HepG2 (cell line): Measurements from ENCODE around the gene ARHGEF37. TPM values are rescaled to one million over a fixed set of nuclear protein-coding genes. Genes with fewer than 3 reads are reported as not detected.

ENCODE experiments used
- ATAC-seq: fragments of 200-7000 bp; cut with Tn5 transposase; 3 replicates; pipeline ENCODE4 v1.9.1; 2020; ENCODE audit warnings: mild to moderate bottlenecking, moderate library complexity
- BruUV-seq: library from RNA; stranded (reverse); fragments of 400-500 nt; replicated peaks from 2 replicates; lab custom pipeline; 2021; lab: Mats Ljungman, UMichigan
- CTCF ChIA-PET: fragments of 300-600 bp; formaldehyde crosslinking; extraction: SDS; loops from one replicate; lab custom pipeline; 2021; ENCODE audit warnings: low total read pairs, inconsistent platforms, low intra/inter-chr PET ratio; lab: Yijun Ruan, JAX
- POLR2A ChIA-PET: fragments of 350-600 bp; sonication (Branson Sonifier 250); formaldehyde crosslinking; loops from one replicate; lab custom pipeline; 2020; ENCODE audit warnings: antibody characterized with exemption, inconsistent platforms; lab: Yijun Ruan, JAX
- DNase-seq: peaks from one replicate; pipeline ENCODE4 v3.0.0-alpha.2; 2015; ENCODE audit warnings: low spot score
- FAIRE-seq: peaks from 3 replicates; lab custom pipeline; 2011; peaks lifted over from hg19 to GRCh38; lab: Jason Lieb, UNC
- H2AFZ ChIP-seq: one replicate; pipeline ENCODE4 v1.6.1; 2011; ENCODE audit warnings: low read length, inconsistent platforms
- H3K27ac ChIP-seq: fragments of 300-600 bp; 3 replicates; pipeline ENCODE4 v1.8.0; 2011; ENCODE audit warnings: mixed run types, mild to moderate bottlenecking, mixed read lengths, low read length, inconsistent platforms; ENCODE audit not compliant: insufficient read depth; ENCODE audit errors: extremely low read length
- H3K27me3 ChIP-seq, 2 experiments: fragments of 200-600 bp in 1 of 2; 2 replicates in 1 of 2; 3 replicates in 1 of 2; pipeline versions ENCODE4 v1.6.0 to v1.8.0; 2011; ENCODE audit warnings: low read length in 2 of 2, mild to moderate bottlenecking in 2 of 2, moderate library complexity in 2 of 2, inconsistent platforms in 1 of 2; ENCODE audit not compliant: insufficient read depth in 2 of 2, control insufficient read depth in 1 of 2
- H3K36me3 ChIP-seq, 2 experiments: fragments of 200-600 bp in 1 of 2; replicated peaks in 1 of 2; 2 replicates in 1 of 2; 3 replicates in 1 of 2; pipeline versions ENCODE4 v1.5.1 to v1.8.0; 2011; ENCODE audit warnings: low read length in 2 of 2, inconsistent platforms in 1 of 2; ENCODE audit not compliant: insufficient read depth in 2 of 2, control insufficient read depth in 1 of 2
- H3K4me1 ChIP-seq: 2 replicates; pipeline ENCODE4 v1.5.1; 2012; ENCODE audit warnings: low read length, inconsistent platforms; ENCODE audit not compliant: insufficient read depth
- H3K4me2 ChIP-seq: 2 replicates; pipeline ENCODE4 v1.6.0; 2011; ENCODE audit warnings: low read depth, low read length, inconsistent platforms
- H3K4me3 ChIP-seq, 3 experiments: fragments of 200-600 bp in 1 of 3; sonication (generic), shearing (Covaris generic) in 1 of 3; replicated peaks in 1 of 3; 2 replicates each; pipeline ENCODE4 v1.5.1; 2011 to 2016; ENCODE audit warnings: low read length in 3 of 3, inconsistent platforms in 2 of 3, low read depth in 2 of 3, mild to moderate bottlenecking in 2 of 3, control low read depth in 1 of 3, mixed read lengths in 1 of 3; ENCODE audit not compliant: insufficient read depth in 1 of 3
- H3K79me2 ChIP-seq: one replicate; pipeline ENCODE4 v1.6.1; 2011; ENCODE audit warnings: low read length, inconsistent platforms; ENCODE audit not compliant: insufficient read depth
- H3K9ac ChIP-seq: 2 replicates; pipeline ENCODE4 v1.6.0; 2011; ENCODE audit warnings: mild to moderate bottlenecking, low read depth, low read length, inconsistent platforms; ENCODE audit not compliant: insufficient read depth
- H3K9me3 ChIP-seq: 2 replicates; pipeline ENCODE4 v1.5.1; 2012; ENCODE audit warnings: mild to moderate bottlenecking, low read length
- H4K20me1 ChIP-seq: 2 replicates; pipeline ENCODE4 v1.6.0; 2011; ENCODE audit warnings: inconsistent platforms, mild to moderate bottlenecking, low read length, moderate library complexity; ENCODE audit not compliant: insufficient read depth
- ARNTL ChIP-seq: sonication (generic); formaldehyde crosslinking; IDR thresholded peaks from 2 replicates; pipeline ENCODE4 v1.4.0; 2020; ENCODE audit warnings: mild to moderate bottlenecking, missing genetic modification reagents
- ATM ChIP-seq: fragments of 450-650 bp; IDR thresholded peaks from 2 replicates; pipeline ENCODE4 v1.7.1; 2017; ENCODE audit warnings: mild to moderate bottlenecking, borderline replicate concordance
- BCL6 ChIP-seq: IDR thresholded peaks from 2 replicates; pipeline ENCODE4 v1.6.1; 2016; ENCODE audit warnings: missing genetic modification reagents, missing compliant biosample characterization
- FOXC1 ChIP-seq: sonication (generic); formaldehyde crosslinking; IDR thresholded peaks from 2 replicates; pipeline ENCODE4 v1.8.0; 2022; ENCODE audit warnings: mild to moderate bottlenecking, missing genetic modification reagents, borderline replicate concordance
- HOXA7 ChIP-seq: sonication (generic); formaldehyde crosslinking; IDR thresholded peaks from 2 replicates; pipeline ENCODE4 v1.8.1; 2022; ENCODE audit warnings: mild to moderate bottlenecking, missing genetic modification reagents, moderate library complexity
- PAX8 ChIP-seq: sonication (generic); formaldehyde crosslinking; IDR thresholded peaks from 2 replicates; pipeline ENCODE4 v1.8.0; 2022; ENCODE audit warnings: mild to moderate bottlenecking, missing genetic modification reagents, borderline replicate concordance
- SMC3 ChIP-seq: IDR thresholded peaks from 2 replicates; pipeline ENCODE4 v1.6.1; 2011; ENCODE audit warnings: low read length, improper control_type of control experiment
- U2AF2 ChIP-seq: fragments of 200-400 bp; formaldehyde crosslinking; IDR thresholded peaks from 2 replicates; pipeline ENCODE4 v1.6.1; 2017; ENCODE audit warnings: low read depth, mild to moderate bottlenecking, low read length
- ZNF577 ChIP-seq: sonication (generic); formaldehyde crosslinking; IDR thresholded peaks from 2 replicates; pipeline ENCODE4 v1.4.0; 2020; ENCODE audit warnings: mild to moderate bottlenecking, low read depth, missing genetic modification reagents, borderline replicate concordance
- ZNF703 ChIP-seq: sonication (generic); formaldehyde crosslinking; IDR thresholded peaks from 2 replicates; pipeline ENCODE4 v1.5.1; 2020; ENCODE audit warnings: missing genetic modification reagents, mild to moderate bottlenecking, moderate library complexity, borderline replicate concordance
- WGBS: methylation state at CpG from one replicate; pipeline ENCODE4 v1.1.6; 2017; ENCODE audit warnings: low lambda C conversion rate; 5-methylcytosine and 5-hydroxymethylcytosine counted together
- in situ Hi-C: cut with HindIII; loops from 2 replicates; pipeline ENCODE4 v1.10.0; 2017; ENCODE audit warnings: low pct_unique_long_range_greater_than_20kb; ENCODE audit not compliant: extremely low pct_ligation_motif_present
- intact Hi-C: fragments of 100-400 bp; cut with micrococcal nuclease; formaldehyde crosslinking; loops from one replicate; pipeline ENCODE4 v1.10.0; 2022; ENCODE audit not compliant: unreplicated experiment
- polyA plus RNA-seq, 8 experiments: library from polyadenylated mRNA; depleted of rRNA in 3 of 8; stranded (reverse) in 7 of 8; unstranded in 1 of 8; fragments of >200 nt; fragmentation: Illumina TruSeq in 4 of 8; extraction: Trizol in 4 of 8; gene quantifications; 2 replicates each; pipeline versions ENCODE4 v1.2.1 to v1.2.3, GENCODE V29; 2011 to 2016; ENCODE audit warnings: low read depth in 4 of 8, missing spikeins in 1 of 8, mixed read lengths in 1 of 8; ENCODE audit not compliant: insufficient read depth in 1 of 8
- total RNA-seq, 5 experiments: library from RNA; depleted of rRNA; stranded (reverse); fragments of >200 nt; fragmentation: Illumina TruSeq; extraction: Trizol; gene quantifications; 2 replicates each; pipeline ENCODE4 v1.2.3, GENCODE V29; 2016; ENCODE audit warnings: low read depth in 1 of 5
- TF ChIP-seq, protein P1 (sequence below): IDR thresholded peaks from 2 replicates; pipeline ENCODE4 v1.6.1; 2016
- TF ChIP-seq, protein P2 (sequence below): sonication (generic); formaldehyde crosslinking; IDR thresholded peaks from 2 replicates; pipeline ENCODE4 v1.8.1; 2022; ENCODE audit warnings: low read depth, mild to moderate bottlenecking, missing genetic modification reagents
- TF ChIP-seq, protein P3 (sequence below): sonication (generic); formaldehyde crosslinking; IDR thresholded peaks from 2 replicates; pipeline ENCODE4 v1.4.0; 2020; ENCODE audit warnings: mild to moderate bottlenecking, missing genetic modification reagents

Gene ARHGEF37
- total and polyA plus RNA-seq, 2 of the 13 experiments (the other 11 are each of a cell fraction or from before 2014, with no cell fraction given) = 0.18 to 0.27 TPM

DNA sequence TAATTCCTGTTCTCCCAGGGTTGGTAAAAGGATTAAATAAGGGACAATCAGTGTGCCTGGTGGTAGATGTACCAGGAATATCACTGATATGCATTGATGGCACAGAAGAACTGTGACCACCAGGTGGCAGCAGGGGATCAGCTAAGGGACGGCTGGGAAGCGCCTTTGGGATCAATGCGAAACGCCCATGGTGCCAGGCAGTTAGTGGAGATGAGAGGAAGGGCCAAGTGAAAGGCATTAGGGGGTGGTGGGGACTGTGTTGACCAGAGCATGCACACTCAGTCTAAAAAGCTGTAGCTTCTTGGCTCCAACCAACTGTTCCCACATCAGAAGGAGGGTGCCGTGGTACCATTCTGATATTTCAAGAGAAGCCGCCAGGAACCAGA lies 55.6 kb downstream of the ARHGEF37 start (continued):
- TF ChIP-seq PAX8 (CRISPR knock-in tag) = no peak
- TF ChIP-seq ZNF577 (CRISPR knock-in tag) = no peak
- TF ChIP-seq SMC3 = peak; percentile 91

DNA sequence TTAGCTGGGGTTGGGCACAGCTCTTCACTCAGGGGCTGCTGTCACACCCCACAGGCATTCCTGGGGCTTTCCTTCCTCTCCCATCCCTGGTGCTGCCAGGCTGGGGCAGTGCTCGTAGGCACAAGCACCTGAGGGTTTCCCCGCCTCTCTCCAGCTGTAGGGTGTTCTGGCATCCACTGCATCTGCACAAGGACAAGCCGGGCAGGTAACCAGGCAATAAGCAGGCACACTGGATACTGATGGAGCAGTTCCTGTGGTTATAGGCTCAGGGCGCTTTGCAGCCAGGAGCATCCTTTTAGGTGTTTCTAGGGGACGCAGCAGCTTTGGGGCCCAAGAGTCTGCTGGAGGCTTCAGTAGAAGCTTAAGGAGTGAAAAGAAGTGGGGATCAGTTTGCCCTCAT lies 56.8 kb downstream of the ARHGEF37 start:
- no peak for DNase-seq
- Histone ChIP-seq H3K4me3 (no peak overlapping the region), H3K4me1 (peaks cover 28% of the 10 kb centered on the region), H3K79me2 (no peaks in the 10 kb centered on the region), H3K36me3 (no peaks in the 10 kb centered on the region), H4K20me1 (no peaks in the 10 kb centered on the region), H3K9ac (no peak overlapping the region), H3K4me2 (no peak overlapping the region), H3K27me3 (peaks cover 0 to 6% of the 10 kb centered on the region in 2 experiments; a peak in 1 of 5 replicates), H3K27ac (no peak overlapping the region), H3K9me3 (no peaks in the 10 kb centered on the region), H2AFZ (no peak overlapping the region)
- CTCF ChIA-PET = no interaction called here
- intact Hi-C loops = loop anchor here (5.0 kb wide), 1 partner anchor 139 kb away; no protein-coding TSS in a partner anchor
- no TSS peak for BruUV-seq
- FAIRE-seq = no peak
- POLR2A ChIA-PET = no interaction called here
- ATAC-seq = no peak
- in situ Hi-C loops = loop anchor here (5.0 to 25.0 kb wide), 2 partner anchors 189 to 349 kb away; no protein-coding TSS in a partner anchor
- 92% methylated on average over 2 of the region's 5 CpGs for WGBS
- no peak for TF ChIP-seq HOXA7 (CRISPR knock-in tag)
- no peak for TF ChIP-seq U2AF2
- no peak for TF ChIP-seq BCL6 (CRISPR knock-in tag)
- no peak for TF ChIP-seq ATM
- TF ChIP-seq, protein P1, sequence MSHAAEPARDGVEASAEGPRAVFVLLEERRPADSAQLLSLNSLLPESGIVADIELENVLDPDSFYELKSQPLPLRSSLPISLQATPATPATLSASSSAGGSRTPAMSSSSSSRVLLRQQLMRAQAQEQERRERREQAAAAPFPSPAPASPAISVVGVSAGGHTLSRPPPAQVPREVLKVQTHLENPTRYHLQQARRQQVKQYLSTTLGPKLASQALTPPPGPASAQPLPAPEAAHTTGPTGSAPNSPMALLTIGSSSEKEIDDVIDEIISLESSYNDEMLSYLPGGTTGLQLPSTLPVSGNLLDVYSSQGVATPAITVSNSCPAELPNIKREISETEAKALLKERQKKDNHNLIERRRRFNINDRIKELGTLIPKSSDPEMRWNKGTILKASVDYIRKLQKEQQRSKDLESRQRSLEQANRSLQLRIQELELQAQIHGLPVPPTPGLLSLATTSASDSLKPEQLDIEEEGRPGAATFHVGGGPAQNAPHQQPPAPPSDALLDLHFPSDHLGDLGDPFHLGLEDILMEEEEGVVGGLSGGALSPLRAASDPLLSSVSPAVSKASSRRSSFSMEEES = no peak
- TF ChIP-seq, protein P2, sequence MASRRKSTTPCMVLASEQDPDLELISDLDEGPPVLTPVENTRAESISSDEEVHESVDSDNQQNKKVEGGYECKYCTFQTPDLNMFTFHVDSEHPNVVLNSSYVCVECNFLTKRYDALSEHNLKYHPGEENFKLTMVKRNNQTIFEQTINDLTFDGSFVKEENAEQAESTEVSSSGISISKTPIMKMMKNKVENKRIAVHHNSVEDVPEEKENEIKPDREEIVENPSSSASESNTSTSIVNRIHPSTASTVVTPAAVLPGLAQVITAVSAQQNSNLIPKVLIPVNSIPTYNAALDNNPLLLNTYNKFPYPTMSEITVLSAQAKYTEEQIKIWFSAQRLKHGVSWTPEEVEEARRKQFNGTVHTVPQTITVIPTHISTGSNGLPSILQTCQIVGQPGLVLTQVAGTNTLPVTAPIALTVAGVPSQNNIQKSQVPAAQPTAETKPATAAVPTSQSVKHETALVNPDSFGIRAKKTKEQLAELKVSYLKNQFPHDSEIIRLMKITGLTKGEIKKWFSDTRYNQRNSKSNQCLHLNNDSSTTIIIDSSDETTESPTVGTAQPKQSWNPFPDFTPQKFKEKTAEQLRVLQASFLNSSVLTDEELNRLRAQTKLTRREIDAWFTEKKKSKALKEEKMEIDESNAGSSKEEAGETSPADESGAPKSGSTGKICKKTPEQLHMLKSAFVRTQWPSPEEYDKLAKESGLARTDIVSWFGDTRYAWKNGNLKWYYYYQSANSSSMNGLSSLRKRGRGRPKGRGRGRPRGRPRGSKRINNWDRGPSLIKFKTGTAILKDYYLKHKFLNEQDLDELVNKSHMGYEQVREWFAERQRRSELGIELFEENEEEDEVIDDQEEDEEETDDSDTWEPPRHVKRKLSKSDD (CRISPR knock-in tag) = no peak
- no peak for TF ChIP-seq ARNTL (CRISPR knock-in tag)
- TF ChIP-seq FOXC1 (CRISPR knock-in tag) = no peak
- TF ChIP-seq ZNF703 (CRISPR knock-in tag) = no peak
- TF ChIP-seq, protein P3, sequence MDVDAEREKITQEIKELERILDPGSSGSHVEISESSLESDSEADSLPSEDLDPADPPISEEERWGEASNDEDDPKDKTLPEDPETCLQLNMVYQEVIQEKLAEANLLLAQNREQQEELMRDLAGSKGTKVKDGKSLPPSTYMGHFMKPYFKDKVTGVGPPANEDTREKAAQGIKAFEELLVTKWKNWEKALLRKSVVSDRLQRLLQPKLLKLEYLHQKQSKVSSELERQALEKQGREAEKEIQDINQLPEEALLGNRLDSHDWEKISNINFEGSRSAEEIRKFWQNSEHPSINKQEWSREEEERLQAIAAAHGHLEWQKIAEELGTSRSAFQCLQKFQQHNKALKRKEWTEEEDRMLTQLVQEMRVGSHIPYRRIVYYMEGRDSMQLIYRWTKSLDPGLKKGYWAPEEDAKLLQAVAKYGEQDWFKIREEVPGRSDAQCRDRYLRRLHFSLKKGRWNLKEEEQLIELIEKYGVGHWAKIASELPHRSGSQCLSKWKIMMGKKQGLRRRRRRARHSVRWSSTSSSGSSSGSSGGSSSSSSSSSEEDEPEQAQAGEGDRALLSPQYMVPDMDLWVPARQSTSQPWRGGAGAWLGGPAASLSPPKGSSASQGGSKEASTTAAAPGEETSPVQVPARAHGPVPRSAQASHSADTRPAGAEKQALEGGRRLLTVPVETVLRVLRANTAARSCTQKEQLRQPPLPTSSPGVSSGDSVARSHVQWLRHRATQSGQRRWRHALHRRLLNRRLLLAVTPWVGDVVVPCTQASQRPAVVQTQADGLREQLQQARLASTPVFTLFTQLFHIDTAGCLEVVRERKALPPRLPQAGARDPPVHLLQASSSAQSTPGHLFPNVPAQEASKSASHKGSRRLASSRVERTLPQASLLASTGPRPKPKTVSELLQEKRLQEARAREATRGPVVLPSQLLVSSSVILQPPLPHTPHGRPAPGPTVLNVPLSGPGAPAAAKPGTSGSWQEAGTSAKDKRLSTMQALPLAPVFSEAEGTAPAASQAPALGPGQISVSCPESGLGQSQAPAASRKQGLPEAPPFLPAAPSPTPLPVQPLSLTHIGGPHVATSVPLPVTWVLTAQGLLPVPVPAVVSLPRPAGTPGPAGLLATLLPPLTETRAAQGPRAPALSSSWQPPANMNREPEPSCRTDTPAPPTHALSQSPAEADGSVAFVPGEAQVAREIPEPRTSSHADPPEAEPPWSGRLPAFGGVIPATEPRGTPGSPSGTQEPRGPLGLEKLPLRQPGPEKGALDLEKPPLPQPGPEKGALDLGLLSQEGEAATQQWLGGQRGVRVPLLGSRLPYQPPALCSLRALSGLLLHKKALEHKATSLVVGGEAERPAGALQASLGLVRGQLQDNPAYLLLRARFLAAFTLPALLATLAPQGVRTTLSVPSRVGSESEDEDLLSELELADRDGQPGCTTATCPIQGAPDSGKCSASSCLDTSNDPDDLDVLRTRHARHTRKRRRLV (CRISPR knock-in tag) = no peak
